GM23338 (cell line): ENCODE results near the gene PRKX. TPM values are rescaled to one million over a fixed set of nuclear protein-coding genes. Genes with fewer than 3 reads are reported as not detected.

Experiments
- ATAC-seq: fragments of 200-7000 bp; cut with Tn5 transposase; 3 replicates; pipeline ENCODE4 v1.9.1; 2020
- DNase-seq: peaks from one replicate; pipeline ENCODE4 v3.0.0-alpha.2; 2015; ENCODE audit warnings: low spot score
- H2AFZ ChIP-seq: fragments of 200-600 bp; sonication (generic); 2 replicates; pipeline ENCODE4 v1.8.0; 2016; ENCODE audit warnings: antibody characterized with exemption, mild to moderate bottlenecking, moderate library complexity
- H3F3A ChIP-seq: fragments of 200-600 bp; sonication (generic); replicated peaks from 2 replicates; pipeline ENCODE4 v1.8.0; 2017; ENCODE audit warnings: antibody characterized with exemption, mixed run types, low read depth
- H3K27ac ChIP-seq: fragments of 200-600 bp; sonication (generic); 2 replicates; pipeline ENCODE4 v1.6.1; 2016; ENCODE audit warnings: low read depth
- H3K27me3 ChIP-seq: fragments of 200-600 bp; sonication (generic); 2 replicates; pipeline ENCODE4 v1.8.0; 2016; ENCODE audit warnings: mild to moderate bottlenecking, mixed run types, moderate library complexity; ENCODE audit not compliant: insufficient read depth
- H3K36me3 ChIP-seq: fragments of 200-600 bp; sonication (generic); 2 replicates; pipeline ENCODE4 v1.8.0; 2016; ENCODE audit warnings: mild to moderate bottlenecking; ENCODE audit not compliant: insufficient read depth
- H3K4me1 ChIP-seq: fragments of 200-600 bp; sonication (generic); 2 replicates; pipeline ENCODE4 v1.8.0; 2016; ENCODE audit warnings: mild to moderate bottlenecking, moderate library complexity; ENCODE audit not compliant: insufficient read depth
- H3K4me2 ChIP-seq: fragments of 200-600 bp; sonication (generic); 2 replicates; pipeline ENCODE4 v1.7.1; 2017; ENCODE audit warnings: mixed run types
- H3K4me3 ChIP-seq: fragments of 200-600 bp; sonication (generic); 2 replicates; pipeline ENCODE4 v1.6.1; 2016; ENCODE audit warnings: mixed run types
- H3K79me2 ChIP-seq: fragments of 200-600 bp; sonication (generic); replicated peaks from 2 replicates; pipeline ENCODE4 v1.8.0; 2017; ENCODE audit warnings: mild to moderate bottlenecking; ENCODE audit not compliant: insufficient read depth
- H3K9me2 ChIP-seq: fragments of 200-600 bp; sonication (generic); 2 replicates; pipeline ENCODE4 v1.8.0; 2017; ENCODE audit not compliant: insufficient read depth
- H4K20me1 ChIP-seq: fragments of 200-600 bp; sonication (generic); replicated peaks from 2 replicates; pipeline ENCODE4 v1.8.0; 2017; ENCODE audit warnings: mild to moderate bottlenecking; ENCODE audit not compliant: insufficient read depth
- H3K27ac Mint-ChIP-seq: 2 replicates; pipeline ENCODE4 v1.8.0; 2020; ENCODE audit warnings: inconsistent platforms, mild to moderate bottlenecking, moderate library complexity, mixed read lengths
- H3K27me3 Mint-ChIP-seq: 3 replicates; pipeline ENCODE4 v1.8.0; 2022; ENCODE audit warnings: low read depth, mild to moderate bottlenecking, moderate library complexity, mixed read lengths, inconsistent platforms; ENCODE audit not compliant: insufficient read depth, poor library complexity
- H3K36me3 Mint-ChIP-seq: 3 replicates; pipeline ENCODE4 v1.8.0; 2021; ENCODE audit warnings: low read depth, mild to moderate bottlenecking, inconsistent platforms, moderate library complexity, mixed read lengths
- H3K4me1 Mint-ChIP-seq: 3 replicates; pipeline ENCODE4 v1.8.0; 2020; ENCODE audit warnings: mild to moderate bottlenecking, inconsistent platforms, mixed read lengths
- H3K4me3 Mint-ChIP-seq: 3 replicates; pipeline ENCODE4 v1.8.0; 2021; ENCODE audit warnings: moderate library complexity, mild to moderate bottlenecking, inconsistent platforms, mixed read lengths
- H3K9me3 Mint-ChIP-seq: 3 replicates; pipeline ENCODE4 v1.8.0; 2020; ENCODE audit warnings: moderate library complexity, mild to moderate bottlenecking, inconsistent platforms, mixed read lengths
- CTCF ChIP-seq, 2 experiments: fragments of 200-600 bp in 1 of 2; sonication (generic) in 1 of 2; conservative IDR thresholded peaks; 2 replicates each; pipeline versions ENCODE4 v1.5.1 to v1.6.1; 2016 to 2017; ENCODE audit warnings: antibody characterized with exemption in 2 of 2, low read depth in 2 of 2, mild to moderate bottlenecking in 2 of 2, moderate library complexity in 1 of 2
- ETS1 ChIP-seq: IDR thresholded peaks from 2 replicates; pipeline ENCODE4 v1.6.1; 2016; ENCODE audit warnings: antibody characterized with exemption
- EZH2 ChIP-seq: fragments of 200-600 bp; sonication (generic); IDR thresholded peaks from one replicate; pipeline ENCODE4 v1.8.0; 2017; ENCODE audit warnings: antibody characterized with exemption, mild to moderate bottlenecking, low read depth; ENCODE audit not compliant: unreplicated experiment
- EZH2phosphoT487 ChIP-seq: fragments of 200-600 bp; sonication (generic); IDR thresholded peaks from one replicate; pipeline ENCODE4 v1.8.1; 2018; ENCODE audit warnings: antibody characterized with exemption; ENCODE audit not compliant: unreplicated experiment
- REST ChIP-seq: IDR thresholded peaks from one replicate; pipeline ENCODE4 v1.6.1; 2018; ENCODE audit warnings: antibody characterized with exemption; ENCODE audit not compliant: unreplicated experiment
- ZNF114 ChIP-seq: fragments of 250-450 bp; sonication (Bioruptor Pico); IDR thresholded peaks from 2 replicates; pipeline ENCODE4 v1.5.0; 2020; ENCODE audit warnings: mild to moderate bottlenecking, moderate library complexity
- ZNF331 ChIP-seq: fragments of 250-450 bp; sonication (Bioruptor Pico); IDR thresholded peaks from 2 replicates; pipeline ENCODE4 v1.5.0; 2020; ENCODE audit warnings: low read depth, mild to moderate bottlenecking, moderate library complexity
- ZNF462 ChIP-seq: fragments of 250-450 bp; sonication (Bioruptor Pico); IDR thresholded peaks from 2 replicates; pipeline ENCODE4 v1.5.0; 2020; ENCODE audit warnings: mild to moderate bottlenecking, moderate library complexity
- polyA plus RNA-seq: library from polyadenylated mRNA; unstranded; fragments of >200 nt; fragmentation: Nextera tagmentation; extraction: Ambion mirVana; gene quantifications from 2 replicates; pipeline ENCODE4 v1.2.1, GENCODE V29; 2016
- total RNA-seq: library from RNA; depleted of rRNA; stranded (reverse); fragments of >200 nt; shearing (Covaris generic); gene quantifications from 2 replicates; pipeline ENCODE4 v1.2.3, GENCODE V29; 2014

Gene PRKX
- total and polyA plus RNA-seq, 2 experiments from 2014 or later = 12.9 to 43.5 TPM

- TF ChIP-seq ETS1 (no peak), ZNF462 (no peak), EZH2 (no peak)
Measured at GRCh38 chrX:3712870-3713224, 602 bp downstream of the PRKX start (continued).

GRCh38 chrX:3712051-3712869 is 1.2 kb downstream of the PRKX start:
- peak; percentile 13 for DNase-seq
- Histone ChIP-seq H3K4me1 (no peaks in the 10 kb centered on the region), H3K27ac (no peak overlapping the region), H3K4me3 (peak overlapping the region; percentile 63), H3K79me2 (peaks cover 30% of the 10 kb centered on the region), H3F3A (no peaks in the 10 kb centered on the region), H3K4me2 (peak overlapping the region; percentile 84), H3K9me2 (no peaks in the 10 kb centered on the region), H4K20me1 (no peaks in the 10 kb centered on the region), H3K27me3 (peaks cover 5% of the 10 kb centered on the region; the same call in 1 of the 2 replicates), H3K36me3 (no peaks in the 10 kb centered on the region), H2AFZ (no peak overlapping the region)
- ATAC-seq = peak; percentile 6; the same call in 2 of the 3 replicates
- H3K4me1 Mint-ChIP-seq = peaks cover 15% of the 10 kb centered on the region; the same call in 1 of the 3 replicates
- H3K36me3 Mint-ChIP-seq = peaks cover 5% of the 10 kb centered on the region
- peaks cover 4% of the 10 kb centered on the region for H3K27me3 Mint-ChIP-seq
- no peak overlapping the region for H3K27ac Mint-ChIP-seq
- no peaks in the 10 kb centered on the region for H3K9me3 Mint-ChIP-seq
- peak overlapping the region; percentile 85 for H3K4me3 Mint-ChIP-seq
- no peak for TF ChIP-seq CTCF (conservative IDR thresholded peaks at IDR 0.05; ENCODE audit: low read depth in 2 of 2)
- TF ChIP-seq ZNF114 (CRISPR knock-in tag) = no peak
- no peak for TF ChIP-seq EZH2
- TF ChIP-seq ETS1 = no peak
- no peak for TF ChIP-seq REST
- TF ChIP-seq EZH2phosphoT487 = no peak
- TF ChIP-seq ZNF331 (CRISPR knock-in tag) = no peak
